K562 (cell line): ENCODE measurements around the gene B3GALT4. TPM values are rescaled to one million over a fixed set of nuclear protein-coding genes. Genes with fewer than 3 reads are reported as not detected.

Experiments
- ATAC-seq: fragments of 200-7000 bp; cut with Tn5 transposase; 3 replicates; pipeline ENCODE4 v1.9.1; 2020; ENCODE audit warnings: moderate library complexity
- BruUV-seq: library from RNA; stranded (reverse); fragments of 400-500 nt; replicated peaks from 2 replicates; lab custom pipeline; 2021; lab: Mats Ljungman, UMichigan
- CTCF ChIA-PET: fragments of 300-600 bp; formaldehyde crosslinking; extraction: SDS; loops from one replicate; lab custom pipeline; 2021; ENCODE audit warnings: low intra/inter-chr PET ratio; lab: Yijun Ruan, JAX
- POLR2A ChIA-PET: fragments of 300-600, 350-650 bp; sonication (Branson Sonifier 250); formaldehyde crosslinking; extraction: SDS; loops from one replicate; lab custom pipeline; 2021; ENCODE audit warnings: antibody characterized with exemption, inconsistent platforms; lab: Yijun Ruan, JAX
- DNase-seq, 4 experiments: peaks; one replicate each; pipeline versions ENCODE4 v3.0.0 to v3.0.0-alpha.2; 2011 to 2018; ENCODE audit warnings: low spot score in 3 of 4, mixed read lengths in 3 of 4; ENCODE audit errors: extremely low read depth in 1 of 4
- FAIRE-seq: peaks from 2 replicates; lab custom pipeline; 2011; peaks lifted over from hg19 to GRCh38; lab: Jason Lieb, UNC
- H2AFZ ChIP-seq: 2 replicates; pipeline ENCODE4 v1.6.0; 2011; ENCODE audit warnings: low read depth, low read length, control low read depth, inconsistent platforms
- H3K27ac ChIP-seq: fragments of 200-600 bp; 3 replicates; pipeline ENCODE4 v1.8.0; 2011; ENCODE audit warnings: low read depth, mild to moderate bottlenecking, control low read depth, inconsistent platforms, low read length, moderate library complexity, mixed read lengths; ENCODE audit errors: extremely low read depth
- H3K27me3 ChIP-seq, 2 experiments: fragments of 300-600 bp in 1 of 2; 2 replicates in 1 of 2; 3 replicates in 1 of 2; pipeline versions ENCODE4 v1.6.0 to v1.8.0; 2011; ENCODE audit warnings: inconsistent platforms in 2 of 2, low read length in 2 of 2, mild to moderate bottlenecking in 1 of 2, mixed read lengths in 1 of 2, moderate library complexity in 1 of 2; ENCODE audit not compliant: control insufficient read depth in 2 of 2, insufficient read depth in 2 of 2
- H3K36me3 ChIP-seq: fragments of 300-600 bp; 3 replicates; pipeline ENCODE4 v1.8.0; 2011; ENCODE audit warnings: mild to moderate bottlenecking, low read length, inconsistent platforms; ENCODE audit not compliant: control insufficient read depth, insufficient read depth
- H3K4me1 ChIP-seq, 2 experiments: fragments of 200-600 bp in 1 of 2; replicated peaks in 1 of 2; 2 replicates in 1 of 2; 3 replicates in 1 of 2; pipeline versions ENCODE4 v1.5.1 to v1.8.0; 2011; ENCODE audit warnings: inconsistent platforms in 2 of 2, low read length in 2 of 2, mild to moderate bottlenecking in 1 of 2, mixed read lengths in 1 of 2, moderate library complexity in 1 of 2; ENCODE audit not compliant: control insufficient read depth in 2 of 2, insufficient read depth in 2 of 2
- H3K4me2 ChIP-seq: 2 replicates; pipeline ENCODE4 v1.6.1; 2011; ENCODE audit warnings: low read length, control low read depth, inconsistent platforms, mixed read lengths; ENCODE audit not compliant: insufficient read depth
- H3K4me3 ChIP-seq: fragments of 200-600 bp; sonication (generic), shearing (Covaris generic); 2 replicates; pipeline ENCODE4 v1.5.1; 2016; ENCODE audit warnings: control low read depth, inconsistent platforms
- H3K79me2 ChIP-seq: fragments of 200-600 bp; 3 replicates; pipeline ENCODE4 v1.8.0; 2011; ENCODE audit warnings: low read length, inconsistent platforms; ENCODE audit not compliant: control insufficient read depth, insufficient read depth
- H3K9ac ChIP-seq, 2 experiments: 2 replicates each; pipeline versions ENCODE4 v1.6.0 to v1.6.1; 2011; ENCODE audit warnings: low read depth in 2 of 2, low read length in 2 of 2, control low read depth in 1 of 2, inconsistent platforms in 1 of 2, mild to moderate bottlenecking in 1 of 2, mixed read lengths in 1 of 2; ENCODE audit not compliant: insufficient read depth in 1 of 2
- H3K9me1 ChIP-seq: one replicate; pipeline ENCODE4 v1.6.0; 2011; ENCODE audit warnings: inconsistent platforms, mild to moderate bottlenecking, low read length, moderate library complexity; ENCODE audit not compliant: control insufficient read depth, insufficient read depth
- H3K9me3 ChIP-seq: replicated peaks from 2 replicates; pipeline ENCODE4 v1.5.1; 2011; ENCODE audit warnings: low read depth, low read length, inconsistent platforms; ENCODE audit not compliant: control insufficient read depth, insufficient read depth
- H4K20me1 ChIP-seq: replicated peaks from 2 replicates; pipeline ENCODE4 v1.6.1; 2011; ENCODE audit warnings: low read length, inconsistent platforms, mixed read lengths; ENCODE audit not compliant: control insufficient read depth, insufficient read depth
- PURB ChIP-seq: sonication (generic); formaldehyde crosslinking; IDR thresholded peaks from 2 replicates; pipeline ENCODE4 v1.9.0; 2021; ENCODE audit warnings: low read depth, mild to moderate bottlenecking, missing genetic modification reagents
- RUNX1 ChIP-seq: sonication (generic); IDR thresholded peaks from 2 replicates; pipeline ENCODE4 v1.6.1; 2016; ENCODE audit warnings: antibody characterized with exemption, low read depth
- SIX5 ChIP-seq, 2 experiments: IDR thresholded peaks; 2 replicates each; pipeline ENCODE4 v1.6.1; 2011; ENCODE audit warnings: low read length in 2 of 2, borderline replicate concordance in 1 of 2, low read depth in 1 of 2, mild to moderate bottlenecking in 1 of 2, moderate library complexity in 1 of 2; ENCODE audit not compliant: insufficient read depth in 1 of 2
- ZNF445 ChIP-seq: fragments of 250-450 bp; sonication (Bioruptor Pico); IDR thresholded peaks from 2 replicates; pipeline ENCODE4 v1.4.0; 2020; ENCODE audit warnings: low read depth, mild to moderate bottlenecking, moderate library complexity
- WGBS: fragments of 100-300 bp; shearing (Covaris generic); methylation state at CpG from one replicate; pipeline ENCODE4 v1.1.6; 2016; ENCODE audit warnings: low coverage, mixed read lengths; ENCODE audit not compliant: insufficient coverage; ENCODE audit errors: missing lambda C conversion rate; 5-methylcytosine and 5-hydroxymethylcytosine counted together
- in situ Hi-C: fragments of 300-500 bp; cut with MboI; formaldehyde crosslinking; loops from 4 replicates; pipeline ENCODE4 v1.15.0; 2018; ENCODE audit warnings: inconsistent platforms, mixed read lengths
- intact Hi-C: fragments of 100-400 bp; cut with micrococcal nuclease; formaldehyde crosslinking; loops from 2 replicates; pipeline ENCODE4 v1.14.2; 2022
- polyA plus RNA-seq, 8 experiments: library from polyadenylated mRNA; depleted of rRNA in 4 of 8; stranded (reverse) in 5 of 8; unstranded in 3 of 8; fragments of >200 nt; fragmentation: Nextera tagmentation in 2 of 8; fragmentation: Illumina TruSeq in 1 of 8; extraction: Ambion mirVana in 2 of 8; extraction: Trizol in 1 of 8; gene quantifications; 2 replicates each; pipeline versions ENCODE4 v1.2.1 to v1.2.3, GENCODE V29; 2011 to 2014; ENCODE audit warnings: inconsistent platforms in 1 of 8, missing spikeins in 1 of 8
- total RNA-seq, 7 experiments: library from RNA; depleted of rRNA in 6 of 7; stranded (reverse); fragments of >200 nt in 6 of 7; fragmentation: Illumina TruSeq in 2 of 7; extraction: Trizol in 2 of 7; gene quantifications; 2 replicates each; pipeline versions ENCODE4 v1.2.1 to v1.2.3, GENCODE V29; 2011 to 2021; ENCODE audit warnings: low replicate concordance in 1 of 7
- TF ChIP-seq, protein P1 (sequence below): fragments of 200-600 bp; sonication (generic); IDR thresholded peaks from one replicate; pipeline ENCODE4 v1.6.1; 2012; ENCODE audit warnings: mild to moderate bottlenecking, low read depth, low read length, inconsistent platforms
- TF ChIP-seq, protein P2 (sequence below): fragments of 250-450 bp; sonication (Bioruptor Pico); IDR thresholded peaks from 2 replicates; pipeline ENCODE4 v1.5.0; 2022; ENCODE audit warnings: mild to moderate bottlenecking

Gene B3GALT4
- total and polyA plus RNA-seq, 9 of the 15 experiments (the other 6 are each of a cell fraction or from before 2014, with no cell fraction given) = 0.11 to 1.3 (median 0.53) TPM; not detected in 1

DNA sequence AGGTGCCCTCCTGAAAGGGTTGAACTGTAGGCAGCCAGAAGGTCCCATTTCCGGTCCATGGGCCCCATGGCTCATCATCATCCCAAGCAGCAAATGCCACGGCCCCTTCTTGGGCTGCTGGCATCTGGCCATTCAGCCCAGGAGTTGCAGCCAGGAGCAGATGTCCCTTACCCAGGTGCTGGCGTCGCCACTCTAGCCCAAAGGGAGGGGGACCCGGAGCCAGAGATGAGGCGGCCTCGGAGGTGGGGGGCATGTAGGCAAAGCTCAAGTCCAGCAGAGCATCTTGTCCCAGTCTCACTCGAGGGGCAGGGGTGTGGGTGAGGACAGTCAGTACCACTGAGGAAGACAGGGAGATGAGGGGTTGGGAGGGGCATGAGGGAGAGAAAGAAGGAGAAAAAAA is 28.1 kb downstream of the B3GALT4 start:
- Histone ChIP-seq H3K27ac (no peak overlapping the region), H3K79me2 (peaks cover 23% of the 10 kb centered on the region), H3K27me3 (no peaks in the 10 kb centered on the region), H4K20me1 (peaks cover 8% of the 10 kb centered on the region; the same call in 1 of the 2 replicates), H3K4me2 (no peak overlapping the region), H3K4me1 (peaks cover 0 to 20% of the 10 kb centered on the region in 2 experiments; a peak in 3 of 5 replicates), H3K9ac (0 out of 4 replicates have a peak overlapping the region, but pooled peaks of 1 of the 2 experiments have one; percentile 29), H2AFZ (no peak overlapping the region), H3K9me3 (no peaks in the 10 kb centered on the region), H3K4me3 (no peak overlapping the region), H3K36me3 (peaks cover 60% of the 10 kb centered on the region), H3K9me1 (no peaks in the 10 kb centered on the region)
- no peak for ATAC-seq
- no TSS peak for BruUV-seq
- intact Hi-C loops (no loop called here), in situ Hi-C loops (no loop called here)
- DNase-seq = no peak
- POLR2A ChIA-PET = no interaction called here
- WGBS = 83% methylated on average over 8 of the region's 8 CpGs
- FAIRE-seq = no peak
- CTCF ChIA-PET = no interaction called here
- no peak for TF ChIP-seq ZNF445 (CRISPR knock-in tag)
- no peak for TF ChIP-seq PURB (CRISPR knock-in tag)
- TF ChIP-seq, protein P1, sequence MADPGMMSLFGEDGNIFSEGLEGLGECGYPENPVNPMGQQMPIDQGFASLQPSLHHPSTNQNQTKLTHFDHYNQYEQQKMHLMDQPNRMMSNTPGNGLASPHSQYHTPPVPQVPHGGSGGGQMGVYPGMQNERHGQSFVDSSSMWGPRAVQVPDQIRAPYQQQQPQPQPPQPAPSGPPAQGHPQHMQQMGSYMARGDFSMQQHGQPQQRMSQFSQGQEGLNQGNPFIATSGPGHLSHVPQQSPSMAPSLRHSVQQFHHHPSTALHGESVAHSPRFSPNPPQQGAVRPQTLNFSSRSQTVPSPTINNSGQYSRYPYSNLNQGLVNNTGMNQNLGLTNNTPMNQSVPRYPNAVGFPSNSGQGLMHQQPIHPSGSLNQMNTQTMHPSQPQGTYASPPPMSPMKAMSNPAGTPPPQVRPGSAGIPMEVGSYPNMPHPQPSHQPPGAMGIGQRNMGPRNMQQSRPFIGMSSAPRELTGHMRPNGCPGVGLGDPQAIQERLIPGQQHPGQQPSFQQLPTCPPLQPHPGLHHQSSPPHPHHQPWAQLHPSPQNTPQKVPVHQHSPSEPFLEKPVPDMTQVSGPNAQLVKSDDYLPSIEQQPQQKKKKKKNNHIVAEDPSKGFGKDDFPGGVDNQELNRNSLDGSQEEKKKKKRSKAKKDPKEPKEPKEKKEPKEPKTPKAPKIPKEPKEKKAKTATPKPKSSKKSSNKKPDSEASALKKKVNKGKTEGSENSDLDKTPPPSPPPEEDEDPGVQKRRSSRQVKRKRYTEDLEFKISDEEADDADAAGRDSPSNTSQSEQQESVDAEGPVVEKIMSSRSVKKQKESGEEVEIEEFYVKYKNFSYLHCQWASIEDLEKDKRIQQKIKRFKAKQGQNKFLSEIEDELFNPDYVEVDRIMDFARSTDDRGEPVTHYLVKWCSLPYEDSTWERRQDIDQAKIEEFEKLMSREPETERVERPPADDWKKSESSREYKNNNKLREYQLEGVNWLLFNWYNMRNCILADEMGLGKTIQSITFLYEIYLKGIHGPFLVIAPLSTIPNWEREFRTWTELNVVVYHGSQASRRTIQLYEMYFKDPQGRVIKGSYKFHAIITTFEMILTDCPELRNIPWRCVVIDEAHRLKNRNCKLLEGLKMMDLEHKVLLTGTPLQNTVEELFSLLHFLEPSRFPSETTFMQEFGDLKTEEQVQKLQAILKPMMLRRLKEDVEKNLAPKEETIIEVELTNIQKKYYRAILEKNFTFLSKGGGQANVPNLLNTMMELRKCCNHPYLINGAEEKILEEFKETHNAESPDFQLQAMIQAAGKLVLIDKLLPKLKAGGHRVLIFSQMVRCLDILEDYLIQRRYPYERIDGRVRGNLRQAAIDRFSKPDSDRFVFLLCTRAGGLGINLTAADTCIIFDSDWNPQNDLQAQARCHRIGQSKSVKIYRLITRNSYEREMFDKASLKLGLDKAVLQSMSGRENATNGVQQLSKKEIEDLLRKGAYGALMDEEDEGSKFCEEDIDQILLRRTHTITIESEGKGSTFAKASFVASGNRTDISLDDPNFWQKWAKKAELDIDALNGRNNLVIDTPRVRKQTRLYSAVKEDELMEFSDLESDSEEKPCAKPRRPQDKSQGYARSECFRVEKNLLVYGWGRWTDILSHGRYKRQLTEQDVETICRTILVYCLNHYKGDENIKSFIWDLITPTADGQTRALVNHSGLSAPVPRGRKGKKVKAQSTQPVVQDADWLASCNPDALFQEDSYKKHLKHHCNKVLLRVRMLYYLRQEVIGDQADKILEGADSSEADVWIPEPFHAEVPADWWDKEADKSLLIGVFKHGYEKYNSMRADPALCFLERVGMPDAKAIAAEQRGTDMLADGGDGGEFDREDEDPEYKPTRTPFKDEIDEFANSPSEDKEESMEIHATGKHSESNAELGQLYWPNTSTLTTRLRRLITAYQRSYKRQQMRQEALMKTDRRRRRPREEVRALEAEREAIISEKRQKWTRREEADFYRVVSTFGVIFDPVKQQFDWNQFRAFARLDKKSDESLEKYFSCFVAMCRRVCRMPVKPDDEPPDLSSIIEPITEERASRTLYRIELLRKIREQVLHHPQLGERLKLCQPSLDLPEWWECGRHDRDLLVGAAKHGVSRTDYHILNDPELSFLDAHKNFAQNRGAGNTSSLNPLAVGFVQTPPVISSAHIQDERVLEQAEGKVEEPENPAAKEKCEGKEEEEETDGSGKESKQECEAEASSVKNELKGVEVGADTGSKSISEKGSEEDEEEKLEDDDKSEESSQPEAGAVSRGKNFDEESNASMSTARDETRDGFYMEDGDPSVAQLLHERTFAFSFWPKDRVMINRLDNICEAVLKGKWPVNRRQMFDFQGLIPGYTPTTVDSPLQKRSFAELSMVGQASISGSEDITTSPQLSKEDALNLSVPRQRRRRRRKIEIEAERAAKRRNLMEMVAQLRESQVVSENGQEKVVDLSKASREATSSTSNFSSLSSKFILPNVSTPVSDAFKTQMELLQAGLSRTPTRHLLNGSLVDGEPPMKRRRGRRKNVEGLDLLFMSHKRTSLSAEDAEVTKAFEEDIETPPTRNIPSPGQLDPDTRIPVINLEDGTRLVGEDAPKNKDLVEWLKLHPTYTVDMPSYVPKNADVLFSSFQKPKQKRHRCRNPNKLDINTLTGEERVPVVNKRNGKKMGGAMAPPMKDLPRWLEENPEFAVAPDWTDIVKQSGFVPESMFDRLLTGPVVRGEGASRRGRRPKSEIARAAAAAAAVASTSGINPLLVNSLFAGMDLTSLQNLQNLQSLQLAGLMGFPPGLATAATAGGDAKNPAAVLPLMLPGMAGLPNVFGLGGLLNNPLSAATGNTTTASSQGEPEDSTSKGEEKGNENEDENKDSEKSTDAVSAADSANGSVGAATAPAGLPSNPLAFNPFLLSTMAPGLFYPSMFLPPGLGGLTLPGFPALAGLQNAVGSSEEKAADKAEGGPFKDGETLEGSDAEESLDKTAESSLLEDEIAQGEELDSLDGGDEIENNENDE = no peak
- TF ChIP-seq RUNX1 = no peak
- TF ChIP-seq SIX5 (IDR thresholded peaks at IDR 0.05; ENCODE audit: borderline replicate concordance in 1 of 2, insufficient read depth in 1 of 2, low read depth in 1 of 2, low read length in 2 of 2) = no peak
- TF ChIP-seq, protein P2, sequence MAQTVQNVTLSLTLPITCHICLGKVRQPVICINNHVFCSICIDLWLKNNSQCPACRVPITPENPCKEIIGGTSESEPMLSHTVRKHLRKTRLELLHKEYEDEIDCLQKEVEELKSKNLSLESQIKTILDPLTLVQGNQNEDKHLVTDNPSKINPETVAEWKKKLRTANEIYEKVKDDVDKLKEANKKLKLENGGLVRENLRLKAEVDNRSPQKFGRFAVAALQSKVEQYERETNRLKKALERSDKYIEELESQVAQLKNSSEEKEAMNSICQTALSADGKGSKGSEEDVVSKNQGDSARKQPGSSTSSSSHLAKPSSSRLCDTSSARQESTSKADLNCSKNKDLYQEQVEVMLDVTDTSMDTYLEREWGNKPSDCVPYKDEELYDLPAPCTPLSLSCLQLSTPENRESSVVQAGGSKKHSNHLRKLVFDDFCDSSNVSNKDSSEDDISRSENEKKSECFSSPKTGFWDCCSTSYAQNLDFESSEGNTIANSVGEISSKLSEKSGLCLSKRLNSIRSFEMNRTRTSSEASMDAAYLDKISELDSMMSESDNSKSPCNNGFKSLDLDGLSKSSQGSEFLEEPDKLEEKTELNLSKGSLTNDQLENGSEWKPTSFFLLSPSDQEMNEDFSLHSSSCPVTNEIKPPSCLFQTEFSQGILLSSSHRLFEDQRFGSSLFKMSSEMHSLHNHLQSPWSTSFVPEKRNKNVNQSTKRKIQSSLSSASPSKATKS (CRISPR knock-in tag) = no peak
